HEK293 (cell line): Measurements from ENCODE around the gene FHIT.

Source experiments
- CTCF ChIA-PET: fragments of 350-600 bp; formaldehyde crosslinking; extraction: SDS; loops from one replicate; lab custom pipeline; 2021; ENCODE audit warnings: antibody characterized with exemption; lab: Yijun Ruan, JAX
- POLR2A ChIA-PET: fragments of 300-600 bp; formaldehyde crosslinking; extraction: SDS; loops from one replicate; lab custom pipeline; 2020; ENCODE audit warnings: antibody characterized with exemption, inconsistent platforms; lab: Yijun Ruan, JAX
- H3K27ac ChIP-seq: fragments of 200-500 bp; sonication (Bioruptor generic); 2 replicates; pipeline ENCODE4 v1.5.1; 2014; ENCODE audit warnings: low read depth, low read length, control low read depth, inconsistent platforms; ENCODE audit errors: extremely low read depth
- H3K36me3 ChIP-seq, 2 experiments: fragments of 200-500 bp in 1 of 2; sonication (Bioruptor generic) in 1 of 2; 1 replicate in 1 of 2; 2 replicates in 1 of 2; pipeline ENCODE4 v1.5.1; 2014 to 2017; ENCODE audit warnings: inconsistent platforms in 2 of 2, low read length in 2 of 2; ENCODE audit not compliant: control insufficient read depth in 2 of 2, insufficient read depth in 1 of 2
- H3K4me1 ChIP-seq: fragments of 200-500 bp; sonication (Bioruptor generic); 2 replicates; pipeline ENCODE4 v1.5.1; 2014; ENCODE audit warnings: mild to moderate bottlenecking, low read length, inconsistent platforms; ENCODE audit not compliant: control insufficient read depth, insufficient read depth
- H3K4me3 ChIP-seq: 2 replicates; pipeline ENCODE4 v1.5.1; 2011; ENCODE audit warnings: low read depth, mild to moderate bottlenecking, control low read depth, low read length, moderate library complexity
- H3K9me3 ChIP-seq: fragments of 200-500 bp; sonication (Bioruptor generic); 2 replicates; pipeline ENCODE4 v1.5.1; 2014; ENCODE audit warnings: low read depth, low read length, inconsistent platforms; ENCODE audit not compliant: control insufficient read depth, insufficient read depth
- CTCF ChIP-seq: fragments of 450-650 bp; formaldehyde crosslinking; IDR thresholded peaks from 2 replicates; pipeline ENCODE4 v1.5.1; 2016; ENCODE audit warnings: missing biosample characterization, missing genetic modification characterization
- TCF7L2 ChIP-seq: IDR thresholded peaks from 2 replicates; pipeline ENCODE4 v1.6.1; 2011; ENCODE audit warnings: low read depth, mild to moderate bottlenecking, inconsistent platforms, low read length, moderate library complexity, borderline replicate concordance
- TSHZ1 ChIP-seq: fragments of 450-650 bp; formaldehyde crosslinking; IDR thresholded peaks from 2 replicates; pipeline ENCODE4 v1.5.1; 2016; ENCODE audit warnings: missing biosample characterization, missing genetic modification characterization, borderline replicate concordance
- YY1 ChIP-seq: fragments of 450-650 bp; formaldehyde crosslinking; IDR thresholded peaks from 2 replicates; pipeline ENCODE4 v1.5.1; 2018; ENCODE audit warnings: missing biosample characterization, missing genetic modification characterization
- ZBTB21 ChIP-seq: fragments of 450-650 bp; formaldehyde crosslinking; IDR thresholded peaks from 2 replicates; pipeline ENCODE4 v1.5.1; 2017; ENCODE audit warnings: missing biosample characterization, missing genetic modification characterization
- ZNF174 ChIP-seq: fragments of 450-650 bp; formaldehyde crosslinking; IDR thresholded peaks from 2 replicates; pipeline ENCODE4 v1.5.0; 2017; ENCODE audit warnings: missing biosample characterization, mild to moderate bottlenecking, missing genetic modification characterization
- ZNF184 ChIP-seq: fragments of 450-650 bp; IDR thresholded peaks from 2 replicates; pipeline ENCODE4 v1.5.1; 2018; ENCODE audit warnings: missing biosample characterization, mild to moderate bottlenecking, missing genetic modification characterization
- ZNF19 ChIP-seq: fragments of 450-650 bp; formaldehyde crosslinking; IDR thresholded peaks from 2 replicates; pipeline ENCODE4; 2016; ENCODE audit warnings: missing biosample characterization, missing genetic modification characterization, low read depth
- ZNF274 ChIP-seq, 2 experiments: fragments of 200-500 bp in 1 of 2; fragments of 450-650 bp in 1 of 2; sonication (Bioruptor generic) in 1 of 2; formaldehyde crosslinking in 1 of 2; IDR thresholded peaks; 2 replicates each; pipeline versions ENCODE4 v1.5.1 to v1.6.1; 2014 to 2016; ENCODE audit warnings: borderline replicate concordance in 1 of 2, inconsistent platforms in 1 of 2, low read length in 1 of 2, missing biosample characterization in 1 of 2, missing genetic modification characterization in 1 of 2
- ZNF292 ChIP-seq: fragments of 450-650 bp; formaldehyde crosslinking; IDR thresholded peaks from 2 replicates; pipeline ENCODE4 v1.5.1; 2016; ENCODE audit warnings: low read depth, missing biosample characterization, missing genetic modification characterization, borderline replicate concordance
- ZNF362 ChIP-seq: fragments of 450-650 bp; formaldehyde crosslinking; IDR thresholded peaks from 2 replicates; pipeline ENCODE4 v1.5.1; 2016; ENCODE audit warnings: missing biosample characterization, missing genetic modification characterization
- ZNF416 ChIP-seq: fragments of 450-650 bp; formaldehyde crosslinking; IDR thresholded peaks from 2 replicates; pipeline ENCODE4 v1.5.1; 2016; ENCODE audit warnings: missing biosample characterization, missing genetic modification characterization
- ZNF624 ChIP-seq: fragments of 450-650 bp; formaldehyde crosslinking; IDR thresholded peaks from 2 replicates; pipeline ENCODE4 v1.5.1; 2017; ENCODE audit warnings: missing biosample characterization, missing genetic modification characterization
- ZNF626 ChIP-seq: fragments of 450-650 bp; sonication (Bioruptor Pico); formaldehyde crosslinking; IDR thresholded peaks from 2 replicates; pipeline ENCODE4 v1.5.1; 2018; ENCODE audit warnings: missing biosample characterization, missing genetic modification characterization, inconsistent platforms
- ZNF629 ChIP-seq: fragments of 450-650 bp; formaldehyde crosslinking; IDR thresholded peaks from 2 replicates; pipeline ENCODE4 v1.5.1; 2017; ENCODE audit warnings: missing biosample characterization, missing genetic modification characterization
- ZNF654 ChIP-seq: fragments of 450-650 bp; formaldehyde crosslinking; IDR thresholded peaks from 2 replicates; pipeline ENCODE4 v1.5.1; 2016; ENCODE audit warnings: low read depth, missing biosample characterization, missing genetic modification characterization
- ZNF660 ChIP-seq: fragments of 450-650 bp; IDR thresholded peaks from 2 replicates; pipeline ENCODE4 v1.5.1; 2018; ENCODE audit warnings: missing biosample characterization, mild to moderate bottlenecking, missing genetic modification characterization
- ZNF692 ChIP-seq: fragments of 450-650 bp; formaldehyde crosslinking; IDR thresholded peaks from 2 replicates; pipeline ENCODE4 v1.5.1; 2016; ENCODE audit warnings: missing biosample characterization, missing genetic modification characterization
- ZNF701 ChIP-seq: fragments of 450-650 bp; formaldehyde crosslinking; IDR thresholded peaks from 2 replicates; pipeline ENCODE4 v1.5.1; 2016; ENCODE audit warnings: missing biosample characterization, missing genetic modification characterization
- ZNF843 ChIP-seq: fragments of 450-650 bp; formaldehyde crosslinking; IDR thresholded peaks from 2 replicates; pipeline ENCODE4 v1.5.1; 2016; ENCODE audit warnings: missing biosample characterization, missing genetic modification characterization
- ZSCAN23 ChIP-seq: fragments of 450-650 bp; formaldehyde crosslinking; IDR thresholded peaks from 2 replicates; pipeline ENCODE4 v1.5.1; 2016; ENCODE audit warnings: missing biosample characterization, missing genetic modification characterization
- ZXDB ChIP-seq: fragments of 450-650 bp; formaldehyde crosslinking; IDR thresholded peaks from 2 replicates; pipeline ENCODE4 v1.5.1; 2016; ENCODE audit warnings: missing biosample characterization, missing genetic modification characterization
- TF ChIP-seq, protein P1 (sequence below): fragments of 450-650 bp; formaldehyde crosslinking; IDR thresholded peaks from 2 replicates; pipeline ENCODE4 v1.5.1; 2017; ENCODE audit warnings: missing biosample characterization, missing genetic modification characterization
- TF ChIP-seq, protein P2 (sequence below): fragments of 450-650 bp; formaldehyde crosslinking; IDR thresholded peaks from 2 replicates; pipeline ENCODE4 v1.5.1; 2016; ENCODE audit warnings: missing biosample characterization, missing genetic modification characterization

The FHIT gene

DNA sequence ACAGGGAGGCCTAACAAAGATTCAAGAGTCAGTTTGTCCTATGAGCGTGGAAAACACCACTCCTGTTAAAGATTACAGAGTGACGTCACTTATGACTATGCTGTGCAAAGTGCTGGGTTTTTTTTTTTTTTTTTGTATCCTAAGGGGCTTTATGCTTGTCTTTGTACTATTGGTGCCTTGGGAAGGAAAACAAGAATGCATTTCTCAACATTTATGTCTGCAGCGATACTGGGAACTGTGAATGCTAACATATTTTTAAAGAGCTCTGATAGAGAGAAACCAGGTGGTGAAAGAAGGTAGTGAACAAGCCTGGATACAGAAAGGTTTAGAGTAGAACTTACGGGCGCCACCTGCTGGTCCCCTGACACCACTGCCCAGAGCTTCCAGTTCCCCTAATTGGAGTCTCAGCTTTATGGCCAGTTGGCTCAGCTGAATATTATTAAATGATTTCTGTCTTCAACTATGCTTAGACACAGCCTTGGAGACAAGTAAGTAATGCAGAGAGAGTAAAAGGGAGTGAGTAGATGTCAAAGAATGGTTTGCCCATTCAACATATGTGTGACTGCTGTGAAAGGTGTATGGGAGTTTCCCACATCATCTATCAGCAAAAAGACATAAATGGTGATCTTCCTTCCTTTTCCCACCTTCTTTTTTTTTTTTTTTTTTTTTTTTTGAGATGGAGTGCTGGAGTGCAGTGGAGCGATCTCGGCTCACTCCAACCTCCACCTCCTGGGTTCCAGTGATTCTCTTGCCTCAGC, 1393.5 kb downstream of the FHIT start:
- H3K27ac ChIP-seq: no peak overlapping the region
- H3K9me3 ChIP-seq: no peaks in the 10 kb centered on the region
- H3K4me1 ChIP-seq: no peaks in the 10 kb centered on the region
- POLR2A ChIA-PET: no interaction called here
- CTCF ChIA-PET: interaction anchor here (0.5 to 2.3 kb wide), 22 partner anchors 9 to 1159 kb away, joined by 3 to 12 read pairs (median 3); no protein-coding TSS in a partner anchor
- H3K36me3 ChIP-seq: no peaks in the 10 kb centered on the region
- H3K4me3 ChIP-seq: no peak overlapping the region
- TF ChIP-seq ZXDB (tag by site-specific recombination): no peak
- TF ChIP-seq ZNF692: no peak
- TF ChIP-seq ZNF624: no peak
- TF ChIP-seq ZNF660 (tag by site-specific recombination): peak; percentile 34; the same call in 1 of the 2 replicates
- TF ChIP-seq ZNF362 (tag by site-specific recombination): peak; percentile 68
- TF ChIP-seq ZNF654 (tag by site-specific recombination): peak; percentile 63
- no peak for TF ChIP-seq YY1 (tag by site-specific recombination)
- no peak for TF ChIP-seq ZNF184
- TF ChIP-seq TSHZ1 (tag by site-specific recombination): no peak
- no peak for TF ChIP-seq ZNF174
- no peak for TF ChIP-seq ZNF274 (IDR thresholded peaks at IDR 0.05; ENCODE audit: low read length)
- no peak for TF ChIP-seq ZNF274 (tag by site-specific recombination; IDR thresholded peaks at IDR 0.05; ENCODE audit: borderline replicate concordance)
- no peak for TF ChIP-seq ZNF416 (tag by site-specific recombination)
- peak; percentile 54 for TF ChIP-seq CTCF (tag by site-specific recombination)
- TF ChIP-seq ZNF292 (tag by site-specific recombination): no peak
- no peak for TF ChIP-seq ZSCAN23 (tag by site-specific recombination)
- TF ChIP-seq TCF7L2: no peak
- TF ChIP-seq ZNF629 (tag by site-specific recombination): peak; percentile 65; the same call in 1 of the 2 replicates
- peak; percentile 62; the same call in 1 of the 2 replicates for TF ChIP-seq ZBTB21 (tag by site-specific recombination)
- TF ChIP-seq, protein P1, sequence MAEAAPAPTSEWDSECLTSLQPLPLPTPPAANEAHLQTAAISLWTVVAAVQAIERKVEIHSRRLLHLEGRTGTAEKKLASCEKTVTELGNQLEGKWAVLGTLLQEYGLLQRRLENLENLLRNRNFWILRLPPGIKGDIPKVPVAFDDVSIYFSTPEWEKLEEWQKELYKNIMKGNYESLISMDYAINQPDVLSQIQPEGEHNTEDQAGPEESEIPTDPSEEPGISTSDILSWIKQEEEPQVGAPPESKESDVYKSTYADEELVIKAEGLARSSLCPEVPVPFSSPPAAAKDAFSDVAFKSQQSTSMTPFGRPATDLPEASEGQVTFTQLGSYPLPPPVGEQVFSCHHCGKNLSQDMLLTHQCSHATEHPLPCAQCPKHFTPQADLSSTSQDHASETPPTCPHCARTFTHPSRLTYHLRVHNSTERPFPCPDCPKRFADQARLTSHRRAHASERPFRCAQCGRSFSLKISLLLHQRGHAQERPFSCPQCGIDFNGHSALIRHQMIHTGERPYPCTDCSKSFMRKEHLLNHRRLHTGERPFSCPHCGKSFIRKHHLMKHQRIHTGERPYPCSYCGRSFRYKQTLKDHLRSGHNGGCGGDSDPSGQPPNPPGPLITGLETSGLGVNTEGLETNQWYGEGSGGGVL (tag by site-specific recombination): no peak
- no peak for TF ChIP-seq ZNF701 (tag by site-specific recombination)
- TF ChIP-seq ZNF626 (tag by site-specific recombination): no peak
- TF ChIP-seq, protein P2, sequence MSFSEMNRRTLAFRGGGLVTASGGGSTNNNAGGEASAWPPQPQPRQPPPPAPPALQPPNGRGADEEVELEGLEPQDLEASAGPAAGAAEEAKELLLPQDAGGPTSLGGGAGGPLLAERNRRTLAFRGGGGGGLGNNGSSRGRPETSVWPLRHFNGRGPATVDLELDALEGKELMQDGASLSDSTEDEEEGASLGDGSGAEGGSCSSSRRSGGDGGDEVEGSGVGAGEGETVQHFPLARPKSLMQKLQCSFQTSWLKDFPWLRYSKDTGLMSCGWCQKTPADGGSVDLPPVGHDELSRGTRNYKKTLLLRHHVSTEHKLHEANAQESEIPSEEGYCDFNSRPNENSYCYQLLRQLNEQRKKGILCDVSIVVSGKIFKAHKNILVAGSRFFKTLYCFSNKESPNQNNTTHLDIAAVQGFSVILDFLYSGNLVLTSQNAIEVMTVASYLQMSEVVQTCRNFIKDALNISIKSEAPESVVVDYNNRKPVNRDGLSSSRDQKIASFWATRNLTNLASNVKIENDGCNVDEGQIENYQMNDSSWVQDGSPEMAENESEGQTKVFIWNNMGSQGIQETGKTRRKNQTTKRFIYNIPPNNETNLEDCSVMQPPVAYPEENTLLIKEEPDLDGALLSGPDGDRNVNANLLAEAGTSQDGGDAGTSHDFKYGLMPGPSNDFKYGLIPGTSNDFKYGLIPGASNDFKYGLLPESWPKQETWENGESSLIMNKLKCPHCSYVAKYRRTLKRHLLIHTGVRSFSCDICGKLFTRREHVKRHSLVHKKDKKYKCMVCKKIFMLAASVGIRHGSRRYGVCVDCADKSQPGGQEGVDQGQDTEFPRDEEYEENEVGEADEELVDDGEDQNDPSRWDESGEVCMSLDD (tag by site-specific recombination): no peak
- TF ChIP-seq ZNF19: no peak
- no peak for TF ChIP-seq ZNF843
